OCI-LY3 (cell line): ENCODE results near the gene PASK.

ENCODE experiments used
- H2AFZ ChIP-seq: fragments of 200-600, 300-600 bp; shearing (Covaris generic); 2 replicates; pipeline ENCODE4 v1.6.0; 2014; ENCODE audit warnings: antibody characterized with exemption, low read depth, low read length
- H3K27ac ChIP-seq: fragments of 200-600, 300-600 bp; sonication (generic); 2 replicates; pipeline ENCODE4 v1.5.1; 2014; ENCODE audit warnings: mild to moderate bottlenecking, low read length, moderate library complexity, mixed read lengths
- H3K27me3 ChIP-seq: fragments of 200-600, 300-600 bp; sonication (generic); 2 replicates; pipeline ENCODE4 v1.6.1; 2014; ENCODE audit warnings: low read depth, low read length, mixed read lengths
- H3K36me3 ChIP-seq: fragments of 200-600, 300-600 bp; sonication (generic); replicated peaks from 2 replicates; pipeline ENCODE3; 2014; ENCODE audit warnings: low read depth, low read length, mixed read lengths
- H3K4me1 ChIP-seq: fragments of 300-600, 200-600 bp; sonication (generic); 2 replicates; pipeline ENCODE4 v1.6.1; 2014; ENCODE audit warnings: low read length, mixed read lengths
- H3K4me2 ChIP-seq: fragments of 200-600, 300-600 bp; sonication (generic); 2 replicates; pipeline ENCODE4 v1.6.1; 2014; ENCODE audit warnings: low read length, mixed read lengths
- H3K4me3 ChIP-seq: fragments of 300-600, 200-600 bp; sonication (generic); 2 replicates; pipeline ENCODE4 v1.5.1; 2014; ENCODE audit warnings: antibody characterized with exemption, mild to moderate bottlenecking, low read length, moderate library complexity
- H3K79me2 ChIP-seq: fragments of 300-600, 200-600 bp; shearing (Covaris generic); 2 replicates; pipeline ENCODE4 v1.6.1; 2014; ENCODE audit warnings: mild to moderate bottlenecking, low read length, mixed read lengths
- H3K9ac ChIP-seq: fragments of 300-600, 200-600 bp; shearing (Covaris generic); 2 replicates; pipeline ENCODE4 v1.6.0; 2014; ENCODE audit warnings: mild to moderate bottlenecking, low read length, moderate library complexity
- H3K9me3 ChIP-seq: fragments of 200-600, 300-600 bp; shearing (Covaris generic); 2 replicates; pipeline ENCODE4 v1.6.1; 2014; ENCODE audit warnings: low read length, mixed read lengths; ENCODE audit not compliant: insufficient read depth
- H4K20me1 ChIP-seq: fragments of 200-600, 300-600 bp; sonication (generic); 2 replicates; pipeline ENCODE4 v1.6.1; 2016; ENCODE audit warnings: low read length, mixed read lengths; ENCODE audit not compliant: insufficient read depth
- CTCF ChIP-seq: fragments of 200-600, 300-600 bp; sonication (generic); IDR thresholded peaks from 2 replicates; pipeline ENCODE4 v1.5.1; 2014; ENCODE audit warnings: antibody characterized with exemption, low read length, low read depth
- EZH2phosphoT487 ChIP-seq: fragments of 200-600 bp; shearing (Covaris generic); IDR thresholded peaks from 2 replicates; pipeline ENCODE4 v1.6.1; 2018; ENCODE audit warnings: antibody characterized with exemption, mixed run types, low read depth

The PASK gene

GRCh38 chr2:241131531-241131930, 17.7 kb downstream of the PASK start:
- TF ChIP-seq EZH2phosphoT487 (no peak), CTCF (no peak)
- Histone ChIP-seq H3K27me3 (no peaks in the 10 kb centered on the region), H3K4me2 (no peak overlapping the region), H3K9me3 (peaks cover 9% of the 10 kb centered on the region; the same call in 1 of the 2 replicates), H3K4me3 (no peak overlapping the region), H2AFZ (no peak overlapping the region), H3K36me3 (peaks cover 68% of the 10 kb centered on the region), H3K4me1 (peaks cover 68% of the 10 kb centered on the region), H4K20me1 (no peaks in the 10 kb centered on the region), H3K9ac (peak overlapping the region; percentile 8; the same call in 1 of the 2 replicates), H3K27ac (peak overlapping the region; percentile 97), H3K79me2 (peaks cover 50% of the 10 kb centered on the region)

GRCh38 chr2:241130316-241130715, 19.0 kb downstream of the PASK start:
- peaks cover 61% of the 10 kb centered on the region for H3K79me2 ChIP-seq
- H2AFZ ChIP-seq: no peak overlapping the region
- TF ChIP-seq CTCF (no peak), EZH2phosphoT487 (no peak)
- no peak overlapping the region for H3K4me2 ChIP-seq
- no peak overlapping the region for H3K4me3 ChIP-seq
- no peak overlapping the region for H3K9ac ChIP-seq
- H4K20me1 ChIP-seq: no peaks in the 10 kb centered on the region
- H3K9me3 ChIP-seq: peaks cover 9% of the 10 kb centered on the region; the same call in 1 of the 2 replicates
- H3K27ac ChIP-seq: peak overlapping the region; percentile 99
- H3K27me3 ChIP-seq: no peaks in the 10 kb centered on the region
- H3K36me3 ChIP-seq: peaks cover 71% of the 10 kb centered on the region
- H3K4me1 ChIP-seq: peaks cover 79% of the 10 kb centered on the region

- H3K27ac ChIP-seq: peak overlapping the region; percentile 99
- no peak overlapping the region for H2AFZ ChIP-seq
- H3K79me2 ChIP-seq: peaks cover 70% of the 10 kb centered on the region
- no peaks in the 10 kb centered on the region for H3K27me3 ChIP-seq
- H3K36me3 ChIP-seq: peaks cover 63% of the 10 kb centered on the region
- peaks cover 85% of the 10 kb centered on the region for H3K4me1 ChIP-seq
- TF ChIP-seq CTCF (no peak), EZH2phosphoT487 (no peak)
- H3K4me2 ChIP-seq: peak overlapping the region; percentile 14; the same call in 1 of the 2 replicates
- H4K20me1 ChIP-seq: no peaks in the 10 kb centered on the region
- H3K9me3 ChIP-seq: peaks cover 9% of the 10 kb centered on the region; the same call in 1 of the 2 replicates
- no peak overlapping the region for H3K4me3 ChIP-seq
- H3K9ac ChIP-seq: peak overlapping the region; percentile 53; the same call in 1 of the 2 replicates
These were observed 20.0 kb downstream of the PASK start for GRCh38 chr2:241129086-241129871.

GRCh38 chr2:241128266-241128665, 21.0 kb downstream of the PASK start:
- no peaks in the 10 kb centered on the region for H3K27me3 ChIP-seq
- no peaks in the 10 kb centered on the region for H4K20me1 ChIP-seq
- peak overlapping the region; percentile 99 for H3K27ac ChIP-seq
- H3K36me3 ChIP-seq: peaks cover 62% of the 10 kb centered on the region
- H3K4me2 ChIP-seq: 0 out of 2 replicates have a peak overlapping the region, but pooled peaks have one; percentile 23
- peaks cover 9% of the 10 kb centered on the region; the same call in 1 of the 2 replicates for H3K9me3 ChIP-seq
- TF ChIP-seq CTCF: no peak
- TF ChIP-seq EZH2phosphoT487: no peak
- H3K4me1 ChIP-seq: peaks cover 78% of the 10 kb centered on the region
- no peak overlapping the region for H2AFZ ChIP-seq
- peaks cover 68% of the 10 kb centered on the region for H3K79me2 ChIP-seq
- peak overlapping the region; percentile 53; the same call in 1 of the 2 replicates for H3K9ac ChIP-seq
- H3K4me3 ChIP-seq: peak overlapping the region; percentile 6; the same call in 1 of the 2 replicates
